ENCODE results near the gene TSNAX. TPM values are rescaled to one million over a fixed set of nuclear protein-coding genes. Genes with fewer than 3 reads are reported as not detected.

TSNAX gene
- total and polyA plus RNA-seq, 2 of the 8 experiments (the other 6 are each of a cell fraction or from before 2014, with no cell fraction given): 7.7 to 34.0 TPM

DNA sequence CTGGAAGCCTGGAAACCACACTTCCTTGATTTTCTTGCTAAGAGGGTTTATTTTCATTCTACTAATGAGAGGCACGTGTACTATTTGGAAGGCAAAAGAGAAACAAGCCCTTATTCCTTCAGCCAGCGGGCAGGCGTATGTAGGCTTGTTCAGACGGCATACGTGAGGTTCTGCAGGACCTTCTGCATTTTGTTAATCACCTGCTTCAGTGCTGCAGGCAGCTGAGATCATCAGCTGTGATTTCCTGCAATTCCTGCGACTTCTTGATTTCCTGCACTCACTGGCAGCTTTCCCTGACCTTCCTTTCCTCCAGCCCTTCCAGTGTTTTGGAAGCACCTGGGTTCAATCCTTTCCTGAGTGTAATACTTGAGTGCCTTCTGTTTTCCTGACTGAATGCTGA, 43.4 kb downstream of the TSNAX start:
- Histone ChIP-seq H4K91ac (replicated peaks; ENCODE audit: insufficient read length, low read length) (no peak overlapping the region), H3K79me2 (ENCODE audit: control insufficient read depth in 1 of 2, insufficient read depth in 2 of 2, low read length in 2 of 2) (no peaks in the 10 kb centered on the region), H2BK120ac (replicated peaks; ENCODE audit: low read depth, low read length) (no peak overlapping the region), H3K14ac (ENCODE audit: insufficient read length) (no peak overlapping the region), H3K9ac (replicated peaks in 1 of 4; ENCODE audit: extremely low read depth in 1 of 4, low read depth in 3 of 4, low read length in 3 of 4) (no peak overlapping the region), H3K36me3 (ENCODE audit: control insufficient read depth in 2 of 4, insufficient read depth in 4 of 4, low read length in 3 of 4) (no peaks in the 10 kb centered on the region), H4K8ac (ENCODE audit: extremely low read depth, insufficient read depth, low read length) (no peak overlapping the region), H3K56ac (replicated peaks; ENCODE audit: insufficient read length, low read depth, low read length) (no peak overlapping the region), H2BK15ac (ENCODE audit: low read length) (no peak overlapping the region), H3K4me1 (replicated peaks in 1 of 4; ENCODE audit: control insufficient read depth in 3 of 4, insufficient read depth in 4 of 4, low read length in 3 of 4) (no peaks in the 10 kb centered on the region), H3K23ac (ENCODE audit: insufficient read length) (no peak overlapping the region), H3K4ac (replicated peaks; ENCODE audit: insufficient read length, low read depth, low read length) (no peak overlapping the region), H3K9me3 (ENCODE audit: insufficient read depth in 2 of 2, low read depth in 1 of 2, low read length in 1 of 2) (no peaks in the 10 kb centered on the region), H2BK5ac (ENCODE audit: low read depth, low read length) (no peak overlapping the region), H2BK12ac (ENCODE audit: low read depth, low read length) (no peak overlapping the region), H3K27me3 (replicated peaks in 1 of 4; ENCODE audit: control insufficient read depth in 3 of 4, extremely low read depth in 1 of 4, insufficient read depth in 3 of 4, low read length in 3 of 4) (no peaks in the 10 kb centered on the region), H2AFZ (ENCODE audit: low read length) (no peak overlapping the region), H3K23me2 (ENCODE audit: low read depth, low read length) (no peaks in the 10 kb centered on the region), H2BK20ac (ENCODE audit: low read length) (no peak overlapping the region), H3K4me3 (ENCODE audit: extremely low read depth in 1 of 4, insufficient read depth in 2 of 4, low read depth in 3 of 4, low read length in 4 of 4) (no peak overlapping the region), H2AK5ac (ENCODE audit: low read depth, low read length) (no peak overlapping the region), H3K79me1 (ENCODE audit: low read depth, low read length) (no peaks in the 10 kb centered on the region), H4K20me1 (replicated peaks in 1 of 2; ENCODE audit: control insufficient read depth in 1 of 2, insufficient read depth in 2 of 2, low read length in 2 of 2) (no peaks in the 10 kb centered on the region), H3K18ac (ENCODE audit: extremely low read depth, low read length) (no peak overlapping the region), H4K5ac (ENCODE audit: insufficient read length, low read depth, low read length) (no peak overlapping the region), H3K27ac (ENCODE audit: low read depth, low read length) (no peak overlapping the region), H3K4me2 (ENCODE audit: insufficient read depth in 1 of 2, low read depth in 2 of 2, low read length in 2 of 2) (no peak overlapping the region)
- FAIRE-seq (no peak), DNase-seq (ENCODE audit: low read depth in 1 of 2, low spot score in 2 of 2) (no peak)
- WGBS, 2 experiments (ENCODE audit: extremely low coverage in 1 of 2, insufficient coverage in 1 of 2, insufficient read length in 1 of 2, insufficient replicate concordance in 2 of 2, low coverage in 1 of 2, low lambda C conversion rate in 2 of 2, missing lambda C conversion rate in 1 of 2): 91% methylated on average over 6 of the region's 6 CpGs; no CpG with 5 or more reads in 1 of the 2 experiments
- TF ChIP-seq EZH2 (IDR thresholded peaks at IDR 0.05; ENCODE audit: low read depth, low read length, severe bottlenecking): no peak
- CTCF ChIA-PET (ENCODE audit: partially characterized antibody): interaction anchor here (1.5 kb wide), 1 partner anchor 178 kb away, joined by 3 read pairs; no protein-coding TSS in a partner anchor
- POLR2A ChIA-PET (ENCODE audit: partially characterized antibody): no interaction called here
